ENCODE measurements around the gene MCTP2.

Gene MCTP2

GRCh38 chr15:94259121-94259751 lies 27.9 kb downstream of the MCTP2 start:
- H3K4me3 ChIP-seq (ENCODE audit: low read depth, low read length), result no peak overlapping the region
- H3K4me1 ChIP-seq (ENCODE audit: control insufficient read depth, insufficient read depth, low read length), result no peaks in the 10 kb centered on the region
- ChIA-PET CTCF (no interaction called here), POLR2A (no interaction called here)
- no peaks in the 10 kb centered on the region for H3K9me3 ChIP-seq (ENCODE audit: control insufficient read depth, insufficient read depth, low read depth, low read length)
- TF ChIP-seq ZNF639 (tag by site-specific recombination; IDR thresholded peaks at IDR 0.05) (no peak), GFI1B (tag by site-specific recombination; IDR thresholded peaks at IDR 0.05) (no peak), ZNF16 (tag by site-specific recombination; IDR thresholded peaks at IDR 0.05; ENCODE audit: low read depth) (no peak), ZNF580 (tag by site-specific recombination; IDR thresholded peaks at IDR 0.05) (no peak), ZBTB49 (tag by site-specific recombination; IDR thresholded peaks at IDR 0.05; ENCODE audit: low read depth) (no peak), PRDM6 (tag by site-specific recombination; IDR thresholded peaks at IDR 0.05) (no peak), ZNF18 (tag by site-specific recombination; IDR thresholded peaks at IDR 0.05) (no peak), ZNF148 (tag by site-specific recombination; IDR thresholded peaks at IDR 0.05; ENCODE audit: borderline replicate concordance) (no peak), ZNF37A (tag by site-specific recombination; IDR thresholded peaks at IDR 0.05) (no peak), MZF1 (tag by site-specific recombination; IDR thresholded peaks at IDR 0.05; ENCODE audit: borderline replicate concordance) (no peak), GLI4 (tag by site-specific recombination; IDR thresholded peaks at IDR 0.05) (no peak), ZNF223 (tag by site-specific recombination; IDR thresholded peaks at IDR 0.05) (no peak), ZNF423 (tag by site-specific recombination; IDR thresholded peaks at IDR 0.05) (no peak), ZNF302 (tag by site-specific recombination; IDR thresholded peaks at IDR 0.05; ENCODE audit: low read depth) (no peak), ZSCAN4 (tag by site-specific recombination; IDR thresholded peaks at IDR 0.05) (no peak), ZNF138 (tag by site-specific recombination; IDR thresholded peaks at IDR 0.05; ENCODE audit: borderline replicate concordance) (no peak), ZNF558 (tag by site-specific recombination; IDR thresholded peaks at IDR 0.05) (no peak), ZNF473 (tag by site-specific recombination; IDR thresholded peaks at IDR 0.05) (no peak), ZNF596 (tag by site-specific recombination; IDR thresholded peaks at IDR 0.05) (no peak), SCRT1 (tag by site-specific recombination; IDR thresholded peaks at IDR 0.05; ENCODE audit: borderline replicate concordance) (no peak)
- no peaks in the 10 kb centered on the region for H3K36me3 ChIP-seq (ENCODE audit: control insufficient read depth in 2 of 2, insufficient read depth in 1 of 2, low read length in 2 of 2)
- H3K27ac ChIP-seq (ENCODE audit: extremely low read depth, low read depth, low read length), result no peak overlapping the region
